ENCODE data around the gene NUMA1.

GRCh38 chr11:72024069-72024754 lies 56.1 kb downstream of the NUMA1 start:
- TF ChIP-seq CTCF (CRISPR knock-in tag; IDR thresholded peaks at IDR 0.05), result no peak
- TF ChIP-seq PRDM10 (CRISPR knock-in tag; IDR thresholded peaks at IDR 0.05; ENCODE audit: low read depth), result no peak
- no peak for TF ChIP-seq TMF1 (CRISPR knock-in tag; IDR thresholded peaks at IDR 0.05; ENCODE audit: low read depth)
- no peak for TF ChIP-seq SATB2 (CRISPR knock-in tag; IDR thresholded peaks at IDR 0.05)
- no peak for TF ChIP-seq ZNF597 (CRISPR knock-in tag; IDR thresholded peaks at IDR 0.05)
- TF ChIP-seq BRCA1 (CRISPR knock-in tag; IDR thresholded peaks at IDR 0.05), result no peak
